Ascending aorta (tissue), 2 donors: ENCODE data around the gene KIF26B. TPM values are rescaled to one million over a fixed set of nuclear protein-coding genes. Genes with fewer than 3 reads are reported as not detected.

Source experiments
- DNase-seq, 2 donors: peaks; one replicate each; pipeline ENCODE4 v3.0.0-alpha.2; 2019; ENCODE audit warnings: low spot score in 2 of 2
- H3K27ac ChIP-seq, 2 donors: fragments of 200-600 bp; sonication (generic); one replicate each; pipeline ENCODE4 v1.5.1; 2016 to 2017; ENCODE audit warnings: mild to moderate bottlenecking in 1 of 2
- H3K27me3 ChIP-seq: fragments of 200-600 bp; sonication (generic); one replicate; pipeline ENCODE4 v1.5.1; 2017
- H3K36me3 ChIP-seq, 2 donors: fragments of 200-600 bp; sonication (generic); one replicate each; pipeline ENCODE4 v1.5.1; 2016
- H3K4me1 ChIP-seq, 2 donors: fragments of 200-600 bp; sonication (generic); one replicate each; pipeline ENCODE4 v1.5.1; 2016 to 2017; ENCODE audit warnings: mild to moderate bottlenecking in 1 of 2
- H3K4me3 ChIP-seq, 2 donors: fragments of 200-600 bp; sonication (generic); one replicate each; pipeline ENCODE4 v1.5.1; 2016 to 2017; ENCODE audit warnings: mild to moderate bottlenecking in 1 of 2
- H3K9me3 ChIP-seq, 2 donors: fragments of 200-600 bp; sonication (generic); one replicate each; pipeline ENCODE4 v1.5.1; 2016
- CTCF ChIP-seq, 3 experiments: fragments of 200-600 bp in 2 of 3; fragments of 450-650 bp in 1 of 3; sonication (generic) in 2 of 3; IDR thresholded peaks; one replicate each; pipeline ENCODE4 v1.5.1; 2016 to 2019; ENCODE audit warnings: antibody characterized with exemption in 3 of 3, mild to moderate bottlenecking in 1 of 3, moderate library complexity in 1 of 3
- intact Hi-C: fragments of 100-400 bp; cut with DNase I; formaldehyde crosslinking; loops from one replicate; pipeline ENCODE4 v1.15.1; 2023
- total RNA-seq: library from RNA; depleted of rRNA; stranded (reverse); fragments of >200 nt; gene quantifications from one replicate; pipeline ENCODE4 v1.1.0, GENCODE V29; 2016

KIF26B gene
- total RNA-seq, 1 donor from 2014 or later, result not detected

GRCh38 chr1:245588116-245588639, 433.4 kb downstream of the KIF26B start:
- TF ChIP-seq CTCF (IDR thresholded peaks at IDR 0.05), result no peak

GRCh38 chr1:245589316-245589715, 434.5 kb downstream of the KIF26B start:
- no peaks in the 10 kb centered on the region for H3K27me3 ChIP-seq
- H3K4me1 ChIP-seq, result no peaks in the 10 kb centered on the region
- H3K4me3 ChIP-seq, result no peak overlapping the region
- no peak overlapping the region for H3K27ac ChIP-seq
- H3K36me3 ChIP-seq, result no peaks in the 10 kb centered on the region
- H3K9me3 ChIP-seq, result no peaks in the 10 kb centered on the region
- DNase-seq, result no peak
- intact Hi-C loops, result no loop called here
- TF ChIP-seq CTCF (IDR thresholded peaks at IDR 0.05), result no peak

More at GRCh38 chr1:245588116-245588639, 433.4 kb downstream of the KIF26B start:
- Histone ChIP-seq H3K27me3 (no peaks in the 10 kb centered on the region), H3K4me1 (no peaks in the 10 kb centered on the region), H3K36me3 (no peaks in the 10 kb centered on the region), H3K4me3 (no peak overlapping the region), H3K27ac (no peak overlapping the region), H3K9me3 (no peaks in the 10 kb centered on the region)
- intact Hi-C loops, result no loop called here
- DNase-seq, result no peak

- Histone ChIP-seq H3K27me3 (no peaks in the 10 kb centered on the region), H3K27ac (no peak overlapping the region), H3K9me3 (no peaks in the 10 kb centered on the region), H3K4me1 (no peaks in the 10 kb centered on the region), H3K4me3 (no peak overlapping the region), H3K36me3 (no peaks in the 10 kb centered on the region)
- DNase-seq, result no peak
- TF ChIP-seq CTCF (IDR thresholded peaks at IDR 0.05), result no peak
- intact Hi-C loops, result no loop called here
Measured at GRCh38 chr1:245589906-245590305, 435.1 kb downstream of the KIF26B start.

- Histone ChIP-seq H3K4me3 (no peak overlapping the region), H3K4me1 (no peaks in the 10 kb centered on the region), H3K27ac (no peak overlapping the region), H3K36me3 (no peaks in the 10 kb centered on the region), H3K9me3 (no peaks in the 10 kb centered on the region), H3K27me3 (no peaks in the 10 kb centered on the region)
- DNase-seq, result no peak
- intact Hi-C loops, result no loop called here
- TF ChIP-seq CTCF (IDR thresholded peaks at IDR 0.05), result no peak
Measured at GRCh38 chr1:245590726-245591125, 435.9 kb downstream of the KIF26B start.

- no peaks in the 10 kb centered on the region for H3K4me1 ChIP-seq
- no peak for TF ChIP-seq CTCF (IDR thresholded peaks at IDR 0.05)
- H3K9me3 ChIP-seq, result no peaks in the 10 kb centered on the region
- intact Hi-C loops, result no loop called here
- no peak for DNase-seq
- no peaks in the 10 kb centered on the region for H3K36me3 ChIP-seq
- H3K27ac ChIP-seq, result no peak overlapping the region
- no peaks in the 10 kb centered on the region for H3K27me3 ChIP-seq
- no peak overlapping the region for H3K4me3 ChIP-seq
Measured at GRCh38 chr1:245591346-245592188, 436.8 kb downstream of the KIF26B start.
